ENCODE measurements around the gene IMMP2L. TPM values are rescaled to one million over a fixed set of nuclear protein-coding genes. Genes with fewer than 3 reads are reported as not detected.

The IMMP2L gene
- total and polyA plus RNA-seq, 2 of the 8 experiments (the other 6 are each of a cell fraction or from before 2014, with no cell fraction given) = 2.3 to 10.1 TPM

DNA sequence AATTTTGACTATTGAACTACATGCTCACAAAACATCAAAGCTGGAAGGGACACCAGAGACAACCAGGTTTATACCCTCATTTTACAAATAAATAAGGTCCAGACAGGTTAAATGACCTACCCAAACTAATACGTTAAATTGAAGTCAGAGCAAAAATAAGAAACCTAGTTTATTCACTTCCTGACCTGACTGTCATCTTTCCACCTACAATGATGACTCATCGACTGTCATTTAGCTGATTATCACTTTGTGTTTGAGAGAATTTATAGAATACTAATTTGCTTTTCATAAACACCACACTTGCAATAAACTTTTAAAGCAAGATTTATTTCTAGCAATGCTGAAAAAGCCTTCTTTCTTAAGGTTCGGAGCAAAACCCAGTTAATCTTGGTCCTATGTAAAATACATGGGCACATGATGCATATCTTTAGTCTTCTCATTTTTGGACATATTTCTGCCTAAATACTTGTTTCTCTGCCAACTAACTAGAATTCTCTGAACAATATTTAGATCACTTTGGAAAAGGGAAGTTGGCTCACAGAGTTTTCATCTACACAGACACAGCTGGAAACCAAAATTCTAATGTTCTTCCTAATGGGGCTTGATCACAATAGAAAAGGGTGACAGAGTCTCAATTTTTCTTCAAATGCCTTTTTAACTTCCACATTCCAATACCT is 488.1 kb downstream of the IMMP2L start:
- no peak overlapping the region for H2BK15ac ChIP-seq (ENCODE audit: low read length)
- H3K27ac ChIP-seq (ENCODE audit: low read depth, low read length) = no peak overlapping the region
- H2AK5ac ChIP-seq (ENCODE audit: low read depth, low read length) = no peak overlapping the region
- no peaks in the 10 kb centered on the region for H3K27me3 ChIP-seq (replicated peaks in 1 of 4; ENCODE audit: control insufficient read depth in 3 of 4, extremely low read depth in 1 of 4, insufficient read depth in 3 of 4, low read length in 3 of 4)
- no peak for DNase-seq (ENCODE audit: low read depth in 1 of 2, low spot score in 2 of 2)
- no peak overlapping the region for H2BK20ac ChIP-seq (ENCODE audit: low read length)
- H3K4me2 ChIP-seq (ENCODE audit: insufficient read depth in 1 of 2, low read depth in 2 of 2, low read length in 2 of 2) = no peak overlapping the region
- H3K56ac ChIP-seq (replicated peaks; ENCODE audit: insufficient read length, low read depth, low read length) = no peak overlapping the region
- 83% methylated on average over 3 of the region's 3 CpGs; no CpG with 5 or more reads in 1 of the 2 experiments for WGBS, 2 experiments (ENCODE audit: extremely low coverage in 1 of 2, insufficient coverage in 1 of 2, insufficient read length in 1 of 2, insufficient replicate concordance in 2 of 2, low coverage in 1 of 2, low lambda C conversion rate in 2 of 2, missing lambda C conversion rate in 1 of 2)
- no peaks in the 10 kb centered on the region for H3K4me1 ChIP-seq (replicated peaks in 1 of 4; ENCODE audit: control insufficient read depth in 3 of 4, insufficient read depth in 4 of 4, low read length in 3 of 4)
- no peak overlapping the region for H2BK12ac ChIP-seq (ENCODE audit: low read depth, low read length)
- no peak overlapping the region for H3K18ac ChIP-seq (ENCODE audit: extremely low read depth, low read length)
- FAIRE-seq = no peak
- POLR2A ChIA-PET (ENCODE audit: partially characterized antibody) = no interaction called here
- H4K8ac ChIP-seq (ENCODE audit: extremely low read depth, insufficient read depth, low read length) = no peak overlapping the region
- no peak overlapping the region for H2AFZ ChIP-seq (ENCODE audit: low read length)
- no peak overlapping the region for H3K23ac ChIP-seq (ENCODE audit: insufficient read length)
- H3K79me2 ChIP-seq (ENCODE audit: control insufficient read depth in 1 of 2, insufficient read depth in 2 of 2, low read length in 2 of 2) = no peaks in the 10 kb centered on the region
- no peak overlapping the region for H3K9ac ChIP-seq (replicated peaks in 1 of 4; ENCODE audit: extremely low read depth in 1 of 4, low read depth in 3 of 4, low read length in 3 of 4)
- H3K4me3 ChIP-seq (ENCODE audit: extremely low read depth in 1 of 4, insufficient read depth in 2 of 4, low read depth in 3 of 4, low read length in 4 of 4) = no peak overlapping the region
- no peak overlapping the region for H2BK5ac ChIP-seq (ENCODE audit: low read depth, low read length)
- no peaks in the 10 kb centered on the region for H3K36me3 ChIP-seq (ENCODE audit: control insufficient read depth in 2 of 4, insufficient read depth in 4 of 4, low read length in 3 of 4)
- CTCF ChIA-PET (ENCODE audit: partially characterized antibody) = interaction anchor here (0.6 kb wide), 1 partner anchor 14 kb away, joined by 3 read pairs; no protein-coding TSS in a partner anchor
- peak overlapping the region; percentile 22 for H2BK120ac ChIP-seq (replicated peaks; ENCODE audit: low read depth, low read length)
- no peaks in the 10 kb centered on the region for H3K79me1 ChIP-seq (ENCODE audit: low read depth, low read length)
- H3K4ac ChIP-seq (replicated peaks; ENCODE audit: insufficient read length, low read depth, low read length) = no peak overlapping the region
- no peaks in the 10 kb centered on the region for H3K9me3 ChIP-seq (ENCODE audit: insufficient read depth in 2 of 2, low read depth in 1 of 2, low read length in 1 of 2)
- H4K5ac ChIP-seq (ENCODE audit: insufficient read length, low read depth, low read length) = no peak overlapping the region
- H4K20me1 ChIP-seq (replicated peaks in 1 of 2; ENCODE audit: control insufficient read depth in 1 of 2, insufficient read depth in 2 of 2, low read length in 2 of 2) = no peaks in the 10 kb centered on the region
- H3K14ac ChIP-seq (ENCODE audit: insufficient read length) = no peak overlapping the region
- H4K91ac ChIP-seq (replicated peaks; ENCODE audit: insufficient read length, low read length) = no peak overlapping the region
- H3K23me2 ChIP-seq (ENCODE audit: low read depth, low read length) = no peaks in the 10 kb centered on the region
- TF ChIP-seq POLR2A (IDR thresholded peaks at IDR 0.05; ENCODE audit: control extremely low read depth in 1 of 2, low read depth in 2 of 2, low read length in 2 of 2) = no peak

Data from H1 (cell line).